ENCODE results near the gene APOL3. TPM values are rescaled to one million over a fixed set of nuclear protein-coding genes. Genes with fewer than 3 reads are reported as not detected.

Gene APOL3
- total and polyA plus RNA-seq, 2 experiments from 2014 or later: 1.3 to 2.1 TPM

- WGBS (ENCODE audit: low lambda C conversion rate, missing lambda C conversion rate): 74% methylated on average over 8 of the region's 8 CpGs
- Histone ChIP-seq H3K4me1 (ENCODE audit: insufficient read depth) (peaks cover 3% of the 10 kb centered on the region), H3K4me2 (no peak overlapping the region), H2AFZ (no peak overlapping the region), H4K20me1 (ENCODE audit: insufficient read depth, poor library complexity, severe bottlenecking) (no peaks in the 10 kb centered on the region), H3K9me3 (ENCODE audit: low read depth) (no peaks in the 10 kb centered on the region), H3K27ac (no peak overlapping the region), H3K9me2 (replicated peaks; ENCODE audit: insufficient read depth) (no peaks in the 10 kb centered on the region), H3K27me3 (no peaks in the 10 kb centered on the region), H3K79me2 (no peaks in the 10 kb centered on the region), H3K4me3 (no peak overlapping the region), H3K36me3 (replicated peaks; ENCODE audit: insufficient read depth, low read depth) (no peaks in the 10 kb centered on the region)
- no peak for DNase-seq (ENCODE audit: low spot score)
- TF ChIP-seq EZH2phosphoT487 (IDR thresholded peaks at IDR 0.05; ENCODE audit: low read depth, severe bottlenecking, unreplicated experiment) (no peak), CTCF (IDR thresholded peaks at IDR 0.05; ENCODE audit: poor library complexity) (no peak), EZH2 (IDR thresholded peaks at IDR 0.05; ENCODE audit: borderline replicate concordance) (no peak)
These were observed 53.1 kb downstream of the APOL3 start for GRCh38 chr22:36107436-36107835.

- Histone ChIP-seq H3K36me3 (replicated peaks; ENCODE audit: insufficient read depth, low read depth) (no peaks in the 10 kb centered on the region), H3K27ac (no peak overlapping the region), H3K27me3 (no peaks in the 10 kb centered on the region), H3K79me2 (no peaks in the 10 kb centered on the region), H3K4me1 (ENCODE audit: insufficient read depth) (peaks cover 3% of the 10 kb centered on the region), H3K9me3 (ENCODE audit: low read depth) (no peaks in the 10 kb centered on the region), H2AFZ (no peak overlapping the region), H3K4me3 (no peak overlapping the region), H4K20me1 (ENCODE audit: insufficient read depth, poor library complexity, severe bottlenecking) (no peaks in the 10 kb centered on the region), H3K9me2 (replicated peaks; ENCODE audit: insufficient read depth) (no peaks in the 10 kb centered on the region), H3K4me2 (no peak overlapping the region)
- 94% methylated on average over 2 of the region's 2 CpGs for WGBS (ENCODE audit: low lambda C conversion rate, missing lambda C conversion rate)
- TF ChIP-seq EZH2phosphoT487 (IDR thresholded peaks at IDR 0.05; ENCODE audit: low read depth, severe bottlenecking, unreplicated experiment): no peak
- TF ChIP-seq EZH2 (IDR thresholded peaks at IDR 0.05; ENCODE audit: borderline replicate concordance): no peak
- no peak for TF ChIP-seq CTCF (IDR thresholded peaks at IDR 0.05; ENCODE audit: poor library complexity)
- no peak for DNase-seq (ENCODE audit: low spot score)
These were observed 53.6 kb downstream of the APOL3 start for GRCh38 chr22:36106910-36107309.

- 57% methylated on average over 5 of the region's 5 CpGs for WGBS (ENCODE audit: low lambda C conversion rate, missing lambda C conversion rate)
- Histone ChIP-seq H3K4me2 (no peak overlapping the region), H2AFZ (no peak overlapping the region)
These were observed 55.6 kb downstream of the APOL3 start for GRCh38 chr22:36104988-36105387.

More at GRCh38 chr22:36104988-36105387, 55.6 kb downstream of the APOL3 start:
- Histone ChIP-seq H3K79me2 (no peaks in the 10 kb centered on the region), H3K27me3 (no peaks in the 10 kb centered on the region), H3K27ac (no peak overlapping the region), H3K9me3 (ENCODE audit: low read depth) (no peaks in the 10 kb centered on the region), H3K4me3 (no peak overlapping the region), H4K20me1 (ENCODE audit: insufficient read depth, poor library complexity, severe bottlenecking) (no peaks in the 10 kb centered on the region), H3K36me3 (replicated peaks; ENCODE audit: insufficient read depth, low read depth) (no peaks in the 10 kb centered on the region), H3K4me1 (ENCODE audit: insufficient read depth) (no peaks in the 10 kb centered on the region), H3K9me2 (replicated peaks; ENCODE audit: insufficient read depth) (no peaks in the 10 kb centered on the region)
- TF ChIP-seq EZH2 (IDR thresholded peaks at IDR 0.05; ENCODE audit: borderline replicate concordance) (no peak), CTCF (IDR thresholded peaks at IDR 0.05; ENCODE audit: poor library complexity) (no peak), EZH2phosphoT487 (IDR thresholded peaks at IDR 0.05; ENCODE audit: low read depth, severe bottlenecking, unreplicated experiment) (no peak)
- no peak for DNase-seq (ENCODE audit: low spot score)

All from hepatocyte (in vitro differentiated cells).